Measurements from ENCODE around the gene SYNGR3.

DNA sequence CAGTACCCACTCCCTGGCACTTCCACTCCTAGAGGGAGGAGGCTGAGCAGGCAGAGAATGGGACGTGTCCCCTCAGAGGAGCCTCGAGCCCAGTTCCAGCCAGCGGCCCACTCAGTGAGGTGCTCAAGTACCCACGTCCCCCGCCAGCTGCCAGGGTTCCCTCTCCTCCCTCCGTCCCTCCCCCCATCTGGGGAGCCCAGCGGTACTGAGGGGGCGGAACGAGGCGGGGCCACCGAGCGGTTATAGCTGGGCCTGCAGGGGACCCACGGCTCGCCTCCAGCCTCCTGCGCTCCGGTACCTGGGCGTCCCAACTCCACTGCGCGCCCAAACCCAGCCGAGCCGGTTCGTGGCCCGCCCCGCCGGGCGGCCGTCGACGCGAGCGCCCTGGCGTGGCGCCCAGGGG, 29.7 kb downstream of the SYNGR3 start, which contains the start of gene NPW:
- TF ChIP-seq TAF1 (IDR thresholded peaks at IDR 0.05; ENCODE audit: borderline replicate concordance, insufficient read depth, low read length), result no peak
- no peak for TF ChIP-seq POLR2AphosphoS5 (IDR thresholded peaks at IDR 0.05; ENCODE audit: low read depth, low read length)
- TF ChIP-seq, protein P1, sequence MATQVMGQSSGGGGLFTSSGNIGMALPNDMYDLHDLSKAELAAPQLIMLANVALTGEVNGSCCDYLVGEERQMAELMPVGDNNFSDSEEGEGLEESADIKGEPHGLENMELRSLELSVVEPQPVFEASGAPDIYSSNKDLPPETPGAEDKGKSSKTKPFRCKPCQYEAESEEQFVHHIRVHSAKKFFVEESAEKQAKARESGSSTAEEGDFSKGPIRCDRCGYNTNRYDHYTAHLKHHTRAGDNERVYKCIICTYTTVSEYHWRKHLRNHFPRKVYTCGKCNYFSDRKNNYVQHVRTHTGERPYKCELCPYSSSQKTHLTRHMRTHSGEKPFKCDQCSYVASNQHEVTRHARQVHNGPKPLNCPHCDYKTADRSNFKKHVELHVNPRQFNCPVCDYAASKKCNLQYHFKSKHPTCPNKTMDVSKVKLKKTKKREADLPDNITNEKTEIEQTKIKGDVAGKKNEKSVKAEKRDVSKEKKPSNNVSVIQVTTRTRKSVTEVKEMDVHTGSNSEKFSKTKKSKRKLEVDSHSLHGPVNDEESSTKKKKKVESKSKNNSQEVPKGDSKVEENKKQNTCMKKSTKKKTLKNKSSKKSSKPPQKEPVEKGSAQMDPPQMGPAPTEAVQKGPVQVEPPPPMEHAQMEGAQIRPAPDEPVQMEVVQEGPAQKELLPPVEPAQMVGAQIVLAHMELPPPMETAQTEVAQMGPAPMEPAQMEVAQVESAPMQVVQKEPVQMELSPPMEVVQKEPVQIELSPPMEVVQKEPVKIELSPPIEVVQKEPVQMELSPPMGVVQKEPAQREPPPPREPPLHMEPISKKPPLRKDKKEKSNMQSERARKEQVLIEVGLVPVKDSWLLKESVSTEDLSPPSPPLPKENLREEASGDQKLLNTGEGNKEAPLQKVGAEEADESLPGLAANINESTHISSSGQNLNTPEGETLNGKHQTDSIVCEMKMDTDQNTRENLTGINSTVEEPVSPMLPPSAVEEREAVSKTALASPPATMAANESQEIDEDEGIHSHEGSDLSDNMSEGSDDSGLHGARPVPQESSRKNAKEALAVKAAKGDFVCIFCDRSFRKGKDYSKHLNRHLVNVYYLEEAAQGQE (IDR thresholded peaks at IDR 0.05; ENCODE audit: insufficient read depth in 1 of 2, low read depth in 2 of 2, low read length in 2 of 2), result no peak
- TF ChIP-seq SIN3A (IDR thresholded peaks at IDR 0.05; ENCODE audit: borderline replicate concordance, insufficient read depth, low read length), result no peak

Measured in PFSK-1 (cell line).